RPMI8226 (cell line): ENCODE measurements around the gene SAMHD1.
"Not testable (repeated sequence)": the region's sequence is repeated elsewhere in the genome, so short reads cannot be mapped to it uniquely, and the experiment has no call there.

Experiments used
- DNase-seq: peaks from one replicate; pipeline ENCODE4 v3.0.0-alpha.2; 2015

The SAMHD1 gene

GRCh38 chr20:36951979-36952738, 651 bp upstream of the SAMHD1 start:
- DNase-seq: no peak

DNA sequence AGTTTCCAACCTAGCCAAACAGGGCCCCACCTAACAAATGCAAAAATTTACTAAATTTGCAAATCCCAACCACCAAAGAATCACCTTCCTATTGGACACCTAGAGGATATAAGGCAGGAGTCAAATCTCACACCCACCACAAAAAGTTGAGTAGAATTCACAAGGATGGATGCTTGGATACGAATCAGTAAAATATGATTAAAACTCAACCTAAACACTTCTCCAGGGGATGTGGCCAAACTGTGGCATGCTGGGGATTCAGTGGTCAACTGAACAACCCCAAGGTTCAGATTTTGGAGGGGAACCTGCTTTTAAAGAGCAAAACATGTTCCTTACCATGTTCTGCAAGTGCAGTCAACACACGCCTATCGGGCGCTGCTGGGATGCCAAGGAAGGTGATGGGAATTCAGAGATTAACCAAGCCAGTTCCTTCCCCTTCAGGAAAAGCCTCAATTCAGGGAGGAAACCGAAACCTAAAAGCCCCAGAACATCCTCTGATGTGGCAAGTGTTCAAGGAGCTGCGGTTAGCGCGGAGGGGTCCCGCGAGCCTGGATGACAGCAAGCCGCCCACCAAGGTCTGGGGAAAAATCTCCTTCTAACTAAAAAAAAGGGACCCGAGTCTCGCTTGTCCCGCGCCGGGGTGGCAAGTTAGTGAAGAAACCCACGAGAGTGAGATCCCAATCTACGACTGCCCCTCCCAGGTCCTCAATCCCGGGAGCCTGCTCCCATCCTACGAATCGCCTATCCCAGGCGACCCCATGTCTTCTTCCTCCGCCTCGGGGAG, 902 bp downstream of the SAMHD1 start:
- DNase-seq: peak; percentile 37

DNA sequence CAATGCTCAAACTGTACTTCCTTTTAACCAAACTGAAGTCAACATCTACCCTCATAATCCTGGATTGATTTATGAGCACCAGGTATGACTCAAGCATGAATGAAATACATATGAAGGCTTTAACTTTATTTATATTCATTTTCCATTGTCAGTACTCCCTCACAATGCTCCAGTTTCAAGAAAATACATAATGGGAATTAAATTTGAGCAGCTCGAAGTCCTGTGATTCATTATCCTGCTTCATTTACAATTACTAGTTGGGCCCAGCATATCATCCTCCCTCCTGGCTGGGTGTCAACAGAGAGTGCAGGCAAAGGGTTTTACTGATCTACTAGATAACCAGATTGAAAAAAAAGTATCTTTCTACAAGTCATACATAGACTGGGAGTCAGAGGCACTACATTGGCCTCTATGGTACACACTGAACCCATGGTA, 10.1 kb downstream of the SAMHD1 start:
- no peak for DNase-seq

DNA sequence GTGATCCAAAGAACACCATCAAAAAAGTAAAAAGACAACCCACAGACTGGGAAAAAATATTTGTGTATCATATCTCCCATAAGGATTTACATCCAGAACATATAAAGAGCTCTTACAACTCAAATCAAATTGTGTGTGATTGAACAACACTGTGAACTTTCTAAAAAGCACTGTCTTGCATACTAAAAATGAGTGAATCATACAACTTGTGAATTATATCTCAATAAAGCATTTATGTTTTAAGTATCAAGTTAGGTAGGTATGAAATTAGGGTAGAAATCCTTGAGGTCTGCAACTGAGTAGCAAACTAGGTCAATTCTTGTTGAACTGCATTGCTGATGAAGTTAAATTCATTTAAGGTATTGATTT, 14.1 kb downstream of the SAMHD1 start:
- DNase-seq: no peak

DNA sequence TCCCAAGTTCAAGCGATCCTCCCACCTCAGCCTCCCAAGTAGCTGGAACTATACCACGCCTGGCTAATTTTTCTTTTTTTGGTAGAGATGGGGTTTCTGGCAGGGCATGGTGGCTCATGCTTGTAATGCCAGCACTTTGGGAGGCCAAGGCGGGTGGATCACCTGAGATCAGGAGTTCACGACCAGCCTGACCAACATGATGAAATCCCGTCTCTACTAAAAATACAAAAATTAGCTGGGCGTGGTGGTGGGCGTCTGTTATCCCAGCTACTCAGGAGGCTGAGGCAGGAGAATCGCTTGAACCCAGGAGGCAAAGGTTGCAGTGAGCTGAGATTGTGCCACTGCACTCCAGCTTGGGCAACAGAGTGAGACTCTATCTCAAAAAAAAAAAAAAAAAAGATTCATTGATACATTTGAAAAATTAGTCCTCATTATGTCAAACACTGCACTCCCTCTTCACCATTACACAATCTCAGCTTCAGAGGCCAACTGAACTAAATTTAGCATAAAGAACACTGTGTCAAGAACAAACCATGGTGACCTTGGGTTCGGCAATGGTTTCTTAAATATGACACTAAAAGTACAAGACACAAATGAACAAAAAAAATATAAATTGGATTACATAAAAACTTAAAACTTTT, 14.6 kb downstream of the SAMHD1 start:
- not testable (repeated sequence) for DNase-seq

DNA sequence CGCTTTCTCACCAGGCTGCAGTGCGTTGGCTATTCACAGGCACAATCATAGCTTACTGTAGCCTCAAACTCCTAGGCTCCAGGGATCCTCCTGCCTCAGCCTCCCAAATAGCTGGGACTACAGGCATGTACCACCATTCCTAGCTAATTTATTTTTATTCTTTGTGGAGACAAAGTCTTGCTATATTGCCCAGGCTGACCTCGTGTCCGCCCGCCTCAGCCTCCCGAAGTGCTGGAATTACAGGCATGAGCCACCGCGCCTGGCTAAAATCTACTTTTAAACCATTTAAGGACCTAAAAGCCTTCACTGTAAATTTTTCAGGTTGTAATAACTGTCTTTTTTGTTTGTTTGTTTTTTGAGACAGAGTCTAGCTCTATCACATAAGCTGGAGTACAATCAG, 15.2 kb downstream of the SAMHD1 start:
- no peak for DNase-seq

- DNase-seq: not testable (repeated sequence)
These were observed 17.9 kb downstream of the SAMHD1 start for GRCh38 chr20:36933571-36933970.

- DNase-seq: no peak
These were observed 18.8 kb downstream of the SAMHD1 start for GRCh38 chr20:36932476-36933426.

DNA sequence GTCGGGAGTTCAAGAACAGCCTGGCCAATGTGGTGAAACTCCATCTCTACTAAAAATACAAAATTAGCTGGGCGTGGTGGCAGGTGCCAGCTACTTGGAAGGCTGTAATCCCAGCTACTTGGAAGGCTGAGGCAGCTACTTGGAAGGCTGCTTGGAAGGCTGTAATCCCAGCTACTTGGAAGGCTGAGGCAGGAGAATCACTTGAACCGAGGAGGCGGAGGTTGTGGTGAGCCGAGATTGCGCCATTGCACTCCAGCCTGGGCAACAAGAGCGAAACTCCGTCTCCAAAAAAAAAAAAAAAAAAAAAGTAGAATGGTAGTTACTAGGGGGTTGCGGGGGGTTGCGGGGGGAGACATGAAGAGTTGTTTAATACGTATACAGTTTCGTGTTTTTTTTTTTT, 19.4 kb downstream of the SAMHD1 start:
- not testable (repeated sequence) for DNase-seq

- DNase-seq: no peak
These were observed 21.8 kb downstream of the SAMHD1 start for GRCh38 chr20:36929691-36930090.

GRCh38 chr20:36929290-36929689, 22.2 kb downstream of the SAMHD1 start:
- no peak for DNase-seq

- no peak for DNase-seq
These were observed 23.8 kb downstream of the SAMHD1 start for GRCh38 chr20:36927704-36928103.

DNA sequence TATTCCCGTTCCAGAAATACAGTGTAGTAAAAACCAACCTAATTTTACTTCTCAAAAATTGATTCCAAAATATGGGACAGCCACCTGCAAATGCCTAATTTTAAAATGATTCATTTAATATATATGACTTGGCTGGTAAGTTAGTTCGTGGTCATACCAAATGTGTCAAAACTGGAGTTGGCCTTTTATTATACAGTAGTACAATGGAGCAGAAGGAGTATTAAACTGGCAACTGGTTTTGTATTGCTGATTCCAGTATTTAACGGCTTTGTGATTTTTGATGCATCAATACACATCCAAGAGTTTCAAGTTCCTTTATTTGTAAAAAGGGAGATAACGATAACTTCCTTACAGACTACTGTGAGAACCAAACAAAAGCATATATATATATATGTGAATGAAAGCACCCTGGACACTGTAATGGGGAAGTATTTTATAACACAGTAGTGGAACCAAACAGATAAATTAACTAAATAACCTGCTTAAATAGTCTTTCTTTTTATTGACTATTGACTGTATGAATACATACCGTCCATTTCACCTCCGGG, 24.8 kb downstream of the SAMHD1 start:
- DNase-seq: no peak

- DNase-seq: no peak
These were observed 26.3 kb downstream of the SAMHD1 start for GRCh38 chr20:36925234-36925633.

DNA sequence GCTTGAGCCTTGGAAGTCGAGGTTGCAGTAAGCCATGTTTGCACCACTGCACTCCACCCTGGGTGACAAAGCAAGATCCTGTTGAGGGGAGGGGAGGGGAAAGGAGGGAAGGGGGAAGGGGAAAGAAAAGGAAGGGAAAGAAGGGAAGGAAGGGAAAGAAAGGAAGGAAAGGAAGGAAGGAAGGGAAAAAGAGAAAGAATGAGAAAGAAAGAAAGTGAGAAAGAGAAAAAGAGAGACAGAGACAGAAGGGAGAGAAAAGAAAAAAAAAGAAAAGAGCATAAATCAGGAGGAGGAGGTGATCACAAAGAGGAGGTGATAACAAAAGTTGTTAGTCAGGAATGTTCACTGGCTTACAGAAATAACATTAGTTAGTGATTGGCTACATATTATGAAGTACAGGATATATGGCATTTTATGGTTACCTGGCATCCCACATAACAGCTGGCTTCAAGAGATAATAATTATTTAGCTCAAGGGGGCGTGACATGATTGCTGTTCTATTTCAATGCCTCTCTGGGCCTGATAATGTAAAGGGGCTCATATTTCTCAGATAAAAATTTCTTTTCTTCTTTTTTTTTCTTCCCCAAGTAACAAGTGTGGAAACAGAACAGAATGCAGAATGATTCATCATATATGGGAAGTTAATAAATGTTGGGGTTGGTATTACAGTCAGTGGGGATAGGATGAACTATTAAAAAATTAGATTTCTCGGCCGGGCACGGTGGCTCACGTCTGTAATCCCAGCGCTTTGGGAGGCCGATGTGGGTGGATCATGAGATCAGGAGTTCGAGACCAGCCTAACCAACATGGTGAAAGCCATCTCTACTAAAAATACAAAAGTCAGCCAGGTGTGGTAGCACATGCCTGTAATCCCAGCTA, 27.1 kb downstream of the SAMHD1 start:
- no peak for DNase-seq

DNA sequence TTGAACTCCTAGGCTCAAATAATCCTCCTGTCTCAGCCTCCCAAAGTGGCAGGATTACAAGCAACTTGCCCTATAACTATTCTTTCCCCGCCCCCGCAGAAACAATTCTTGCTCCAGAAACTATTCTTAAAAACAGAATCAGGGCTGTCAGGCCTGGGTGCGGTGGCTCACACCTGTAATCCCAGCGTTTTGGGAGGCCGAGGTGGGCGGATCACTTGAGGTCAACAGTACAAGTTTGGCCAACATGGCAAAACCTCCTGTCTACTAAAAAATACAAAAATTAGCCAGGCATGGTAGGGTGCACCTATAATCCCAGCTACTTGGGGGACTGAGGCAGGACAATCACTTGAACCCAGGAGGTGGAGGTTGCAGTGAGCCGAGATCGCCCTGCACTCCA, 31.2 kb downstream of the SAMHD1 start:
- no peak for DNase-seq

- peak; percentile 64 for DNase-seq
These were observed 31.7 kb downstream of the SAMHD1 start for GRCh38 chr20:36919715-36920333.

DNA sequence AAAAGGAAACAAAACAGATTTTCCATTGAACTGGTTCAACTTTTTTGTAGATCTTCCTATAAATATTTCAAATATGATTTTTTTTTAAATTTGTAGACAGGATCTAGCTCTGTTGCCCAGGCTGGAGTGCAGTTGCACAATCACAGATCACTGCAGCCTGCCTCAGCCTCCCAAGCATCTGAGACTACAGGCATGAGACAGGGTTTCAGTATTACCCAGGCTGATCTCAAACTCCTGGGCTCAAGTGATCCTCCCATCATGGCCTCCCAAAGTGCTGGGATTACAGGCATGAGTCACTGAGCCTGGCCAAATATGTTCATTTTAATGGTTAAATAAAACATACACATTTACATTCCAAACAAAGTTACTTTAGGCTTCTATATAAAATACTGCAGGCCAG, 33.6 kb downstream of the SAMHD1 start:
- no peak for DNase-seq

DNA sequence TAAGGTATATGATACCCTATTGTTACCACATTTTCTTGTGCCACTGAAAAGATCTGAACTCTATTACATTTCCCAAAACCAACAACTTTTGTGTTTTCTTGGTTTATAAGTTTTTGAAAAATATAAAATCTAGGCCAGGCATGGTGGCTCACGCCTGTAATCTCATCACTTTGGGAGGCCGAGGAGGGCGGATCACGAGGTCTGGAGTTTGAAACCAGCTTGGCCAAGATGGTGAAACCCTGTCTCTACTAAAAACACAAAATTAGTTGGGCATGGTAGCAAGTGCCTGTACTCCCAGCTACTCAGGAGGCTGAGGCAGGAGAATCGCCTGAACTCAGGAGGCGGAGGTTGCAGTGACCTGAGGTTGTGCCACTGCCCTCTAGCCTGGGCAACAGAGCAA, 34.3 kb downstream of the SAMHD1 start:
- DNase-seq: no peak

GRCh38 chr20:36916199-36916598, 35.3 kb downstream of the SAMHD1 start:
- no peak for DNase-seq

DNA sequence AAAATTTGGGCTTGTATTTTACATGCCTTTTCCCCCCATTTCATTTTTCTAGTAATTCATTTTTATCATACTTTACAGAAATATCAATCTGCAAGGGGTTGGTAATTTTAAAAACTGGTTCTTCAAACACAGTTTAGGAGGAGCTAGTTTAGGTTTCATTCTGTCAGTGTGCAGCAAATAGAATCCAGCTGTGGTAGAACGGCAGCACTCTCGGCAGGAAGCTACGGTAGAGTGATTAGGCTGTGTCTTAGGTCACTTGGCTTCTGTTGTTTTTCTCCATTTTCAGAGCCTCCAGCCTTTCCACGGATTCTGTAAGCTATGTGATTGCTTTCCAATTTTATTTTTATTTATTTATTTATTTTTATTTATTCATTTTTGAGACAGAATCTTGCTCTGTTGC, 42.9 kb downstream of the SAMHD1 start:
- DNase-seq: no peak
